K562 (cell line): ENCODE data around the gene DKKL1. TPM values are rescaled to one million over a fixed set of nuclear protein-coding genes. Genes with fewer than 3 reads are reported as not detected.
A peak's percentile ranks its signal among the peaks of the same experiment; 100 is the strongest.

ENCODE experiments used
- ASH1L ChIP-seq: fragments of 450-650 bp; IDR thresholded peaks from 2 replicates; pipeline ENCODE4 v1.6.1; 2018; ENCODE audit warnings: borderline replicate concordance, mild to moderate bottlenecking, low read depth; ENCODE audit not compliant: partially characterized antibody
- BHLHE40 ChIP-seq: IDR thresholded peaks from 2 replicates; pipeline ENCODE4 v1.6.1; 2011; ENCODE audit warnings: low read length, improper control_type of control experiment
- CBX3 ChIP-seq, 2 experiments: IDR thresholded peaks; 1 replicate in 1 of 2; 2 replicates in 1 of 2; pipeline ENCODE4 v1.6.1; 2012; ENCODE audit warnings: inconsistent platforms in 2 of 2, low read length in 2 of 2, borderline replicate concordance in 1 of 2, control low read depth in 1 of 2
- CBX5 ChIP-seq: IDR thresholded peaks from 2 replicates; pipeline ENCODE4 v1.6.1; 2014; ENCODE audit warnings: low read depth, borderline replicate concordance
- ELF4 ChIP-seq: fragments of 450-650 bp; formaldehyde crosslinking; IDR thresholded peaks from 2 replicates; pipeline ENCODE4 v1.4.0; 2022; ENCODE audit warnings: missing genetic modification characterization
- FOXK2 ChIP-seq, 2 experiments: fragments of 450-650 bp; IDR thresholded peaks in 1 of 2; conservative IDR thresholded peaks in 1 of 2; 2 replicates each; pipeline ENCODE4 v1.6.1; 2016; ENCODE audit warnings: low read depth in 2 of 2, mild to moderate bottlenecking in 1 of 2
- HIVEP1 ChIP-seq: fragments of 250-450 bp; sonication (Bioruptor Pico); IDR thresholded peaks from 2 replicates; pipeline ENCODE4 v1.4.0; 2020; ENCODE audit warnings: mild to moderate bottlenecking
- ID3 ChIP-seq, 2 experiments: fragments of 250-450 bp in 1 of 2; fragments of 450-650 bp in 1 of 2; sonication (Bioruptor Pico) in 1 of 2; IDR thresholded peaks; 2 replicates each; pipeline versions ENCODE4 v1.6.1 to v1.8.0; 2016 to 2021; ENCODE audit warnings: mild to moderate bottlenecking in 2 of 2, moderate library complexity in 2 of 2, missing compliant biosample characterization in 1 of 2, missing genetic modification characterization in 1 of 2
- KDM1A ChIP-seq, 2 experiments: fragments of 450-650 bp; IDR thresholded peaks; 2 replicates each; pipeline ENCODE4 v1.6.1; 2016; ENCODE audit warnings: mild to moderate bottlenecking in 2 of 2
- NFE2 ChIP-seq: IDR thresholded peaks from 2 replicates; pipeline ENCODE4 v1.6.1; 2014; ENCODE audit warnings: antibody characterized with exemption, low read depth
- RBM14 ChIP-seq: fragments of 200-400 bp; formaldehyde crosslinking; IDR thresholded peaks from 2 replicates; pipeline ENCODE4 v1.6.1; 2018; ENCODE audit warnings: low read depth, mild to moderate bottlenecking, low read length, moderate library complexity, borderline replicate concordance; ENCODE audit not compliant: insufficient read depth
- RREB1 ChIP-seq: fragments of 250-450 bp; sonication (Bioruptor Pico); IDR thresholded peaks from 2 replicates; pipeline ENCODE4 v1.4.0; 2020
- SAP30 ChIP-seq: fragments of 200-600 bp; sonication (generic); IDR thresholded peaks from 2 replicates; pipeline ENCODE4 v1.6.1; 2012; ENCODE audit warnings: borderline replicate concordance, low read depth, mild to moderate bottlenecking, moderate library complexity, low read length, control low read depth, inconsistent platforms; ENCODE audit not compliant: insufficient read depth, poor library complexity, severe bottlenecking
- SMAD2 ChIP-seq: fragments of 150-350 bp; IDR thresholded peaks from 2 replicates; pipeline ENCODE4 v1.6.1; 2014; ENCODE audit warnings: low read depth, mild to moderate bottlenecking, low read length
- TBP ChIP-seq: optimal IDR thresholded peaks from 2 replicates; pipeline ENCODE3; 2011; ENCODE audit warnings: low read depth, low read length, improper control_type of control experiment
- USF1 ChIP-seq: sonication (generic); formaldehyde crosslinking; IDR thresholded peaks from 2 replicates; pipeline ENCODE4 v1.9.0; 2022; ENCODE audit warnings: mild to moderate bottlenecking, missing genetic modification reagents
- ZNF740 ChIP-seq, 3 experiments: fragments of 200-800 bp in 1 of 3; sonication (Bioruptor generic) in 1 of 3; sonication (generic) in 1 of 3; formaldehyde crosslinking in 1 of 3; IDR thresholded peaks; 2 replicates each; pipeline versions ENCODE4 v1.6.1 to v1.8.0; 2016 to 2022; ENCODE audit warnings: mild to moderate bottlenecking in 2 of 3, missing compliant biosample characterization in 2 of 3, missing genetic modification characterization in 2 of 3, missing genetic modification reagents in 1 of 3
- ZNF766 ChIP-seq: fragments of 200-800 bp; sonication (Bioruptor generic); conservative IDR thresholded peaks from 2 replicates; pipeline ENCODE4 v1.6.1; 2016; ENCODE audit warnings: missing genetic modification characterization, missing compliant biosample characterization
- polyA plus RNA-seq, 8 experiments: library from polyadenylated mRNA; depleted of rRNA in 4 of 8; stranded (reverse) in 5 of 8; unstranded in 3 of 8; fragments of >200 nt; fragmentation: Nextera tagmentation in 2 of 8; fragmentation: Illumina TruSeq in 1 of 8; extraction: Ambion mirVana in 2 of 8; extraction: Trizol in 1 of 8; gene quantifications; 2 replicates each; pipeline versions ENCODE4 v1.2.1 to v1.2.3, GENCODE V29; 2011 to 2014; ENCODE audit warnings: inconsistent platforms in 1 of 8, missing spikeins in 1 of 8
- total RNA-seq, 7 experiments: library from RNA; depleted of rRNA in 6 of 7; stranded (reverse); fragments of >200 nt in 6 of 7; fragmentation: Illumina TruSeq in 2 of 7; extraction: Trizol in 2 of 7; gene quantifications; 2 replicates each; pipeline versions ENCODE4 v1.2.1 to v1.2.3, GENCODE V29; 2011 to 2021; ENCODE audit warnings: low replicate concordance in 1 of 7

The DKKL1 gene
- total and polyA plus RNA-seq, 9 of the 15 experiments (the other 6 are each of a cell fraction or from before 2014, with no cell fraction given), result 0.15 to 1.7 (median 0.52) TPM

GRCh38 chr19:49363268-49364082 is at the start of gene DKKL1 (continued):
- TF ChIP-seq BHLHE40, result peak; percentile 55; the same call in 1 of the 2 replicates
- TF ChIP-seq ELF4 (CRISPR knock-in tag), result no peak
- no peak for TF ChIP-seq KDM1A (IDR thresholded peaks at IDR 0.05)
- TF ChIP-seq CBX3 (IDR thresholded peaks at IDR 0.05; ENCODE audit: borderline replicate concordance in 1 of 2, low read length in 2 of 2), result peak in 1 of 2 experiments; percentile 78; a peak in 1 of 3 replicates
- no peak for TF ChIP-seq ASH1L
- TF ChIP-seq ID3 (CRISPR knock-in tag; IDR thresholded peaks at IDR 0.05), result no peak
- no peak for TF ChIP-seq ID3 (tag; IDR thresholded peaks at IDR 0.05)
- TF ChIP-seq ZNF766, result peak; percentile 80; the same call in 1 of the 2 replicates
- 0 out of 2 replicates have a peak, but pooled peaks have one; percentile 35 for TF ChIP-seq CBX5
- TF ChIP-seq SMAD2, result no peak
- no peak for TF ChIP-seq ZNF740 (CRISPR knock-in tag; IDR thresholded peaks at IDR 0.05)
- no peak for TF ChIP-seq ZNF740 (tag; IDR thresholded peaks at IDR 0.05)
- no peak for TF ChIP-seq RBM14
- TF ChIP-seq SAP30, result no peak
- TF ChIP-seq HIVEP1 (CRISPR knock-in tag), result no peak
- TF ChIP-seq NFE2, result peak; percentile 28; the same call in 1 of the 2 replicates
- TF ChIP-seq TBP, result peak; percentile 55
- peak; percentile 80 to 81 for TF ChIP-seq FOXK2 (conservative IDR thresholded peaks at IDR 0.05 in 1 of 2, IDR thresholded peaks at IDR 0.05 in 1 of 2; ENCODE audit: low read depth in 2 of 2)
- no peak; the same call in none of the 2 replicates for TF ChIP-seq USF1 (CRISPR knock-in tag)
- no peak for TF ChIP-seq RREB1
